ENCODE data around the gene SLC25A6.

DNA sequence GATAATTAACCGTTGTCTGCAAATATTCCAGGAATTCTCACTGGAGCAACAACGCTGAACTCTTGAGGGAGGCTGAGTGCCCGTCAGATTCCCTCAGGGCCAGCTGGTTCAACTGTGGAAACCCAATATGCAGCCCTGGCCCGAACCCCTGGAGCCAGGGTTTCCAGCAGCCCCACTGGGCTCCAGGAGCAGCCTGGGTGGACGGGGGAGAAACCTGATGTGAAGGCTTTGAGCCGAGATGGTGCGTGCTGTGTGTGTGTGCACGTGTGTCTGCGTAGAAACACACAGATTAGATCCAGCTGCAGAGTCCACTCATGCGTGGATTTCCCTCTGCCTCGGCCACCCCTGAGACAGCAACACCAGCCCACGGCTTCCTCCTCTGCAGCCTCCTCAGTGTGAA is 19.4 kb upstream of the SLC25A6 start:
- TF ChIP-seq CTCF (IDR thresholded peaks at IDR 0.05; ENCODE audit: insufficient read depth, low read depth, low read length) (no peak), EZH2 (IDR thresholded peaks at IDR 0.05; ENCODE audit: insufficient read depth, low read length) (no peak)
